ENCODE measurements around the gene LGI4.
A peak's percentile ranks its signal among the peaks of the same experiment; 100 is the strongest.

The LGI4 gene

GRCh38 chr19:35176181-35176570 is 41.3 kb upstream of the LGI4 start:
- no peak for DNase-seq (ENCODE audit: low read depth)
- in situ Hi-C loops (cut with HindIII; ENCODE audit: low sequenced_read_pairs): no loop called here

GRCh38 chr19:35174226-35174625 is 39.4 kb upstream of the LGI4 start:
- H3K4me3 ChIP-seq (ENCODE audit: low read depth, low read length): no peak overlapping the region
- in situ Hi-C loops (cut with HindIII; ENCODE audit: low sequenced_read_pairs): no loop called here
- no peak for TF ChIP-seq CTCF (IDR thresholded peaks at IDR 0.05; ENCODE audit: low read depth, low read length, missing control alignments)
- no peak for DNase-seq (ENCODE audit: low read depth)

More at GRCh38 chr19:35176181-35176570, 41.3 kb upstream of the LGI4 start:
- no peak for TF ChIP-seq CTCF (IDR thresholded peaks at IDR 0.05; ENCODE audit: low read depth, low read length, missing control alignments)
- no peak overlapping the region for H3K4me3 ChIP-seq (ENCODE audit: low read depth, low read length)

GRCh38 chr19:35171730-35172129 is 36.9 kb upstream of the LGI4 start:
- in situ Hi-C loops (cut with HindIII; ENCODE audit: low sequenced_read_pairs): no loop called here
- no peak for TF ChIP-seq CTCF (IDR thresholded peaks at IDR 0.05; ENCODE audit: low read depth, low read length, missing control alignments)
- no peak overlapping the region for H3K4me3 ChIP-seq (ENCODE audit: low read depth, low read length)
- DNase-seq (ENCODE audit: low read depth): no peak

GRCh38 chr19:35170359-35171061 is 35.7 kb upstream of the LGI4 start:
- H3K4me3 ChIP-seq (ENCODE audit: low read depth, low read length): no peak overlapping the region
- no peak for DNase-seq (ENCODE audit: low read depth)
- TF ChIP-seq CTCF (IDR thresholded peaks at IDR 0.05; ENCODE audit: low read depth, low read length, missing control alignments): no peak
- in situ Hi-C loops (cut with HindIII; ENCODE audit: low sequenced_read_pairs): no loop called here

GRCh38 chr19:35169221-35169995 is 34.5 kb upstream of the LGI4 start:
- in situ Hi-C loops (cut with HindIII; ENCODE audit: low sequenced_read_pairs): no loop called here
- H3K4me3 ChIP-seq (ENCODE audit: low read depth, low read length): no peak overlapping the region
- DNase-seq (ENCODE audit: low read depth): no peak
- TF ChIP-seq CTCF (IDR thresholded peaks at IDR 0.05; ENCODE audit: low read depth, low read length, missing control alignments): no peak

GRCh38 chr19:35168196-35168595 is 33.3 kb upstream of the LGI4 start:
- no peak for DNase-seq (ENCODE audit: low read depth)
- peak; percentile 8 for TF ChIP-seq CTCF (IDR thresholded peaks at IDR 0.05; ENCODE audit: low read depth, low read length, missing control alignments)
- H3K4me3 ChIP-seq (ENCODE audit: low read depth, low read length): no peak overlapping the region
- in situ Hi-C loops (cut with HindIII; ENCODE audit: low sequenced_read_pairs): no loop called here

Data from astrocyte of the cerebellum (primary cell).